Keratinocyte (primary cell): ENCODE data around the gene LRRC63. TPM values are rescaled to one million over a fixed set of nuclear protein-coding genes. Genes with fewer than 3 reads are reported as not detected.

ENCODE experiments used
- DNase-seq: peaks from one replicate; pipeline ENCODE4 v3.0.0-alpha.2; 2011; ENCODE audit warnings: low read depth, missing footprints, low spot score
- FAIRE-seq: peaks from 2 replicates; lab custom pipeline; 2011; peaks lifted over from hg19 to GRCh38; lab: Jason Lieb, UNC
- H2AFZ ChIP-seq: 2 replicates; pipeline ENCODE4 v1.6.0; 2012; ENCODE audit warnings: low read length, control low read depth, inconsistent platforms; ENCODE audit not compliant: control insufficient read depth
- H3K27ac ChIP-seq: 2 replicates; pipeline ENCODE4 v1.5.1; 2011; ENCODE audit warnings: low read length; ENCODE audit not compliant: control insufficient read depth, insufficient read depth
- H3K27me3 ChIP-seq: 3 replicates; pipeline ENCODE4 v1.6.0; 2011; ENCODE audit warnings: low read length; ENCODE audit not compliant: control insufficient read depth, insufficient read depth; ENCODE audit errors: extremely low read depth
- H3K36me3 ChIP-seq, 2 experiments: 2 replicates in 1 of 2; 3 replicates in 1 of 2; pipeline ENCODE4 v1.5.1; 2011; ENCODE audit warnings: low read length in 2 of 2, mild to moderate bottlenecking in 1 of 2; ENCODE audit not compliant: control insufficient read depth in 2 of 2, insufficient read depth in 2 of 2; ENCODE audit errors: extremely low read depth in 1 of 2
- H3K4me1 ChIP-seq: 3 replicates; pipeline ENCODE4 v1.5.1; 2011; ENCODE audit warnings: low read length; ENCODE audit not compliant: control insufficient read depth, insufficient read depth; ENCODE audit errors: extremely low read depth
- H3K4me2 ChIP-seq: 3 replicates; pipeline ENCODE4 v1.6.0; 2011; ENCODE audit warnings: low read depth, low read length; ENCODE audit not compliant: control insufficient read depth, insufficient read depth; ENCODE audit errors: extremely low read depth
- H3K4me3 ChIP-seq, 3 experiments: fragments of 200-600 bp in 1 of 3; sonication (generic) in 1 of 3; 2 replicates in 2 of 3; 3 replicates in 1 of 3; pipeline ENCODE4 v1.5.1; 2011 to 2016; ENCODE audit warnings: low read length in 3 of 3, mild to moderate bottlenecking in 3 of 3, control low read depth in 2 of 3, inconsistent platforms in 1 of 3, low read depth in 1 of 3, mixed read lengths in 1 of 3, mixed run types in 1 of 3, moderate library complexity in 1 of 3; ENCODE audit not compliant: control insufficient read depth in 2 of 3, insufficient read depth in 2 of 3; ENCODE audit errors: extremely low read depth in 1 of 3
- H3K79me2 ChIP-seq: 2 replicates; pipeline ENCODE4 v1.6.0; 2012; ENCODE audit warnings: low read length; ENCODE audit not compliant: control insufficient read depth, insufficient read depth
- H3K9ac ChIP-seq: 3 replicates; pipeline ENCODE4 v1.6.0; 2011; ENCODE audit warnings: low read length; ENCODE audit not compliant: control insufficient read depth, insufficient read depth; ENCODE audit errors: extremely low read depth
- H3K9me1 ChIP-seq: 3 replicates; pipeline ENCODE4 v1.6.0; 2011; ENCODE audit warnings: low read length; ENCODE audit not compliant: control insufficient read depth, insufficient read depth; ENCODE audit errors: extremely low read depth
- H3K9me3 ChIP-seq: 2 replicates; pipeline ENCODE4 v1.5.1; 2012; ENCODE audit warnings: low read depth, low read length; ENCODE audit not compliant: control insufficient read depth
- H4K20me1 ChIP-seq: 3 replicates; pipeline ENCODE4 v1.6.0; 2011; ENCODE audit warnings: low read length; ENCODE audit not compliant: control insufficient read depth, insufficient read depth; ENCODE audit errors: extremely low read depth
- EZH2 ChIP-seq: IDR thresholded peaks from one replicate; pipeline ENCODE4 v1.6.1; 2012; ENCODE audit warnings: inconsistent platforms, mild to moderate bottlenecking, low read length, moderate library complexity
- dilution Hi-C: fragments of 300-500 bp; cut with MboI; formaldehyde crosslinking; loops from one replicate; pipeline ENCODE4 v1.7.0; 2020; ENCODE audit warnings: low sequenced_read_pairs; ENCODE audit not compliant: extremely low pct_ligation_motif_present
- polyA plus RNA-seq, 5 experiments: library from polyadenylated mRNA; depleted of rRNA in 3 of 5; stranded (reverse) in 3 of 5; stranded (forward) in 1 of 5; unstranded in 1 of 5; fragments of >200 nt; gene quantifications; 1 replicate in 1 of 5; 2 replicates in 3 of 5; 3 replicates in 1 of 5; pipeline versions ENCODE4 v1.2.1 to v1.2.3, GENCODE V29; 2011 to 2012; ENCODE audit warnings: missing spikeins in 2 of 5, low read depth in 1 of 5, low replicate concordance in 1 of 5
- TF ChIP-seq, protein P1 (sequence below), 3 experiments: IDR thresholded peaks in 1 of 3; conservative IDR thresholded peaks in 1 of 3; optimal IDR thresholded peaks in 1 of 3; 2 replicates in 2 of 3; 3 replicates in 1 of 3; pipeline versions ENCODE3 to v1.5.1; 2011; ENCODE audit warnings: low read length in 3 of 3, mild to moderate bottlenecking in 3 of 3, moderate library complexity in 2 of 3, control low read depth in 1 of 3, inconsistent platforms in 1 of 3; ENCODE audit not compliant: insufficient read depth in 2 of 3; ENCODE audit errors: extremely low read depth in 1 of 3

The LRRC63 gene
- polyA plus RNA-seq, 1 donor (not counting 4 experiments of a cell fraction or from before 2014, with no cell fraction given): not detected

- H3K79me2 ChIP-seq: no peaks in the 10 kb centered on the region
- TF ChIP-seq, protein P1, sequence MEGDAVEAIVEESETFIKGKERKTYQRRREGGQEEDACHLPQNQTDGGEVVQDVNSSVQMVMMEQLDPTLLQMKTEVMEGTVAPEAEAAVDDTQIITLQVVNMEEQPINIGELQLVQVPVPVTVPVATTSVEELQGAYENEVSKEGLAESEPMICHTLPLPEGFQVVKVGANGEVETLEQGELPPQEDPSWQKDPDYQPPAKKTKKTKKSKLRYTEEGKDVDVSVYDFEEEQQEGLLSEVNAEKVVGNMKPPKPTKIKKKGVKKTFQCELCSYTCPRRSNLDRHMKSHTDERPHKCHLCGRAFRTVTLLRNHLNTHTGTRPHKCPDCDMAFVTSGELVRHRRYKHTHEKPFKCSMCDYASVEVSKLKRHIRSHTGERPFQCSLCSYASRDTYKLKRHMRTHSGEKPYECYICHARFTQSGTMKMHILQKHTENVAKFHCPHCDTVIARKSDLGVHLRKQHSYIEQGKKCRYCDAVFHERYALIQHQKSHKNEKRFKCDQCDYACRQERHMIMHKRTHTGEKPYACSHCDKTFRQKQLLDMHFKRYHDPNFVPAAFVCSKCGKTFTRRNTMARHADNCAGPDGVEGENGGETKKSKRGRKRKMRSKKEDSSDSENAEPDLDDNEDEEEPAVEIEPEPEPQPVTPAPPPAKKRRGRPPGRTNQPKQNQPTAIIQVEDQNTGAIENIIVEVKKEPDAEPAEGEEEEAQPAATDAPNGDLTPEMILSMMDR (optimal IDR thresholded peaks at IDR 0.05 in 1 of 3, IDR thresholded peaks at IDR 0.05 in 1 of 3, conservative IDR thresholded peaks at IDR 0.05 in 1 of 3; ENCODE audit: extremely low read depth in 1 of 3, insufficient read depth in 2 of 3, low read length in 3 of 3): no peak
- no peak for TF ChIP-seq EZH2
Measured at GRCh38 chr13:46311217-46311616, 99.5 kb downstream of the LRRC63 start.

DNA sequence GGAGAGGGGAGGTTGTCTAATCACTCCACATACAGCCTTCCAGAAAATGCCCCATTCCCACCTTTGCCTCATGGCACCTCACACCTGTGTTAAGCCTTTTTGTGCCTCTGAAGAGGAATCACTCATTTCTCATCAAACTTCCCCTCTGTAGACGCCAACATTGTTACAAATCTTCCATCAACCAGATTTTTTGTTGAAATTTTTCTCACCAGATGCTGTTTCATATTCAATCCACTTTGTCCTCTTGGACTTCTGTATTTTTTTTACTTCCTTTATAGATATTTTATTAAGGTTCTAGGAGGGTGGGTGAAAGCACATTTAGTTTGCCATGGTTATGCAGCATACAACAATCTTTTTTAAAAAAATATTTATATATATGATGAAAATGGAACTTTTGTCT is 101.3 kb downstream of the LRRC63 start:
- H3K27me3 ChIP-seq: no peaks in the 10 kb centered on the region
- no peaks in the 10 kb centered on the region for H3K36me3 ChIP-seq
- H3K79me2 ChIP-seq: no peaks in the 10 kb centered on the region
- dilution Hi-C loops: no loop called here
- TF ChIP-seq EZH2: no peak
- TF ChIP-seq, protein P1 (optimal IDR thresholded peaks at IDR 0.05 in 1 of 3, IDR thresholded peaks at IDR 0.05 in 1 of 3, conservative IDR thresholded peaks at IDR 0.05 in 1 of 3; ENCODE audit: extremely low read depth in 1 of 3, insufficient read depth in 2 of 3, low read length in 3 of 3): no peak
- DNase-seq (no peak), FAIRE-seq (no peak)
- H3K9me3 ChIP-seq: no peaks in the 10 kb centered on the region
- H3K9ac ChIP-seq: no peak overlapping the region
- H2AFZ ChIP-seq: no peak overlapping the region
- no peak overlapping the region for H3K27ac ChIP-seq
- no peaks in the 10 kb centered on the region for H3K4me1 ChIP-seq
- no peak overlapping the region for H3K4me3 ChIP-seq
- no peaks in the 10 kb centered on the region for H3K9me1 ChIP-seq
- no peaks in the 10 kb centered on the region for H4K20me1 ChIP-seq
- H3K4me2 ChIP-seq: no peak overlapping the region

More at GRCh38 chr13:46311217-46311616, 99.5 kb downstream of the LRRC63 start:
- no peaks in the 10 kb centered on the region for H3K27me3 ChIP-seq
- no peak overlapping the region for H3K4me2 ChIP-seq
- no peaks in the 10 kb centered on the region for H4K20me1 ChIP-seq
- dilution Hi-C loops: no loop called here
- FAIRE-seq: no peak
- no peaks in the 10 kb centered on the region for H3K9me1 ChIP-seq
- H3K9ac ChIP-seq: no peak overlapping the region
- H2AFZ ChIP-seq: no peak overlapping the region
- no peaks in the 10 kb centered on the region for H3K36me3 ChIP-seq
- no peaks in the 10 kb centered on the region for H3K9me3 ChIP-seq
- H3K27ac ChIP-seq: no peak overlapping the region
- no peak overlapping the region for H3K4me3 ChIP-seq
- no peaks in the 10 kb centered on the region for H3K4me1 ChIP-seq
- no peak for DNase-seq
